NCI-H1105 treated with DMSO at 0.1 percent for 48 hours (cell line): ENCODE measurements around the gene CCL18.
"Not testable (repeated sequence)": the region's sequence is repeated elsewhere in the genome, so short reads cannot be mapped to it uniquely, and the experiment has no call there.

Experiments used
- DNase-seq: peaks from one replicate; lab custom pipeline; 2025; lab: John Stamatoyannopoulos, UW

Gene CCL18

GRCh38 chr17:36063786-36064541 lies at the start of gene CCL18:
TSS of gene CCL18 (plus strand) at chr17:36064272. CDS start at chr17:36064343, 71 bp downstream.
- no peak for DNase-seq

GRCh38 chr17:36014946-36015345 lies 49.1 kb upstream of the CCL18 start:
- no peak for DNase-seq

GRCh38 chr17:36015895-36016294 lies 48.2 kb upstream of the CCL18 start:
- not testable (repeated sequence) for DNase-seq

- no peak for DNase-seq
Measured at GRCh38 chr17:36016555-36016954, 47.5 kb upstream of the CCL18 start.

- no peak for DNase-seq
Measured at GRCh38 chr17:36017799-36018198, 46.3 kb upstream of the CCL18 start, which contains the start of gene CCL23. TSS of gene CCL23 (minus strand) at chr17:36017972. CDS start at chr17:36017897, 75 bp downstream.

- no peak for DNase-seq
Measured at GRCh38 chr17:36019423-36019822, 44.6 kb upstream of the CCL18 start.

GRCh38 chr17:36024106-36024869 lies 39.8 kb upstream of the CCL18 start:
- DNase-seq: no peak

- DNase-seq: no peak
Measured at GRCh38 chr17:36027761-36028160, 36.3 kb upstream of the CCL18 start.

GRCh38 chr17:36030956-36031355 lies 33.1 kb upstream of the CCL18 start:
- no peak for DNase-seq

GRCh38 chr17:36034127-36034526 lies 29.9 kb upstream of the CCL18 start:
- DNase-seq: no peak

- DNase-seq: no peak
Measured at GRCh38 chr17:36036235-36036634, 27.8 kb upstream of the CCL18 start.

- no peak for DNase-seq
Measured at GRCh38 chr17:36048066-36048465, 16.0 kb upstream of the CCL18 start.

GRCh38 chr17:36049643-36050042 lies 14.4 kb upstream of the CCL18 start:
- no peak for DNase-seq

- DNase-seq: no peak
Measured at GRCh38 chr17:36055171-36055570, 8.9 kb upstream of the CCL18 start.

GRCh38 chr17:36055921-36056520 lies 8.1 kb upstream of the CCL18 start:
- no peak for DNase-seq

- DNase-seq: no peak
Measured at GRCh38 chr17:36057911-36058310, 6.2 kb upstream of the CCL18 start.

- no peak for DNase-seq
Measured at GRCh38 chr17:36059406-36059805, 4.7 kb upstream of the CCL18 start.

GRCh38 chr17:36060816-36061215 lies 3.3 kb upstream of the CCL18 start:
- DNase-seq: no peak

- DNase-seq: no peak
Measured at GRCh38 chr17:36066365-36066985, 2.4 kb downstream of the CCL18 start.

- no peak for DNase-seq
Measured at GRCh38 chr17:36068524-36068923, 4.5 kb downstream of the CCL18 start.

- DNase-seq: no peak
Measured at GRCh38 chr17:36069136-36069535, 5.1 kb downstream of the CCL18 start.

GRCh38 chr17:36070427-36070826 lies 6.4 kb downstream of the CCL18 start:
- DNase-seq: no peak
